Endothelial cell of umbilical vein (primary cell): Measurements from ENCODE around the gene TSR3. TPM values are rescaled to one million over a fixed set of nuclear protein-coding genes. Genes with fewer than 3 reads are reported as not detected.

Experiments
- BruUV-seq: library from RNA; stranded (reverse); fragments of 400-500 nt; replicated peaks from 2 replicates; lab custom pipeline; 2021; lab: Mats Ljungman, UMichigan
- CTCF ChIA-PET: fragments of 300-600, 350-600 bp; sonication (Branson Sonifier 250); formaldehyde crosslinking; loops from one replicate; lab custom pipeline; 2021; ENCODE audit warnings: antibody characterized with exemption, inconsistent platforms; lab: Charles Lee
- POLR2A ChIA-PET: fragments of 300-600, 350-600 bp; sonication (Branson Sonifier 250); formaldehyde crosslinking; loops from one replicate; lab custom pipeline; 2021; ENCODE audit warnings: antibody characterized with exemption, inconsistent platforms; lab: Charles Lee
- DNase-seq: peaks from one replicate; pipeline ENCODE4 v3.0.0-alpha.2; 2011; ENCODE audit warnings: low read depth, low spot score
- FAIRE-seq: peaks from 2 replicates; lab custom pipeline; 2011; peaks lifted over from hg19 to GRCh38; lab: Jason Lieb, UNC
- H2AFZ ChIP-seq: 2 replicates; pipeline ENCODE4 v1.6.0; 2012; ENCODE audit warnings: low read depth, low read length, control low read depth, inconsistent platforms
- H3K27ac ChIP-seq: 2 replicates; pipeline ENCODE4 v1.5.1; 2011; ENCODE audit warnings: low read depth, mild to moderate bottlenecking, control low read depth, low read length, moderate library complexity; ENCODE audit not compliant: insufficient read depth
- H3K27me3 ChIP-seq, 2 experiments: 2 replicates each; pipeline versions ENCODE4 v1.6.0 to v1.6.1; 2011; ENCODE audit warnings: low read length in 2 of 2, mixed read lengths in 1 of 2; ENCODE audit not compliant: control insufficient read depth in 2 of 2, insufficient read depth in 2 of 2
- H3K36me3 ChIP-seq, 2 experiments: 2 replicates in 1 of 2; 3 replicates in 1 of 2; pipeline ENCODE4 v1.5.1; 2011; ENCODE audit warnings: low read length in 2 of 2, mild to moderate bottlenecking in 1 of 2, moderate library complexity in 1 of 2; ENCODE audit not compliant: control insufficient read depth in 2 of 2, insufficient read depth in 2 of 2; ENCODE audit errors: extremely low read depth in 1 of 2
- H3K4me1 ChIP-seq: 3 replicates; pipeline ENCODE4 v1.5.1; 2011; ENCODE audit warnings: mild to moderate bottlenecking, low read length; ENCODE audit not compliant: control insufficient read depth, insufficient read depth; ENCODE audit errors: extremely low read depth
- H3K4me2 ChIP-seq: 2 replicates; pipeline ENCODE4 v1.6.1; 2011; ENCODE audit warnings: low read length, control low read depth, mixed read lengths; ENCODE audit not compliant: insufficient read depth
- H3K4me3 ChIP-seq, 3 experiments: fragments of 200-600 bp in 1 of 3; sonication (generic), shearing (Covaris generic) in 1 of 3; replicated peaks in 1 of 3; 2 replicates each; pipeline ENCODE4 v1.5.1; 2011 to 2016; ENCODE audit warnings: control low read depth in 3 of 3, low read length in 3 of 3, mild to moderate bottlenecking in 2 of 3, inconsistent platforms in 1 of 3, low read depth in 1 of 3, moderate library complexity in 1 of 3; ENCODE audit not compliant: insufficient read depth in 1 of 3
- H3K79me2 ChIP-seq: 2 replicates; pipeline ENCODE4 v1.6.0; 2012; ENCODE audit warnings: low read length, inconsistent platforms; ENCODE audit not compliant: control insufficient read depth, insufficient read depth
- H3K9ac ChIP-seq: replicated peaks from 2 replicates; pipeline ENCODE3; 2011; ENCODE audit warnings: low read length, control low read depth; ENCODE audit not compliant: insufficient read depth; ENCODE audit errors: extremely low read depth
- H3K9me1 ChIP-seq: replicated peaks from 3 replicates; pipeline ENCODE4 v1.6.0; 2011; ENCODE audit warnings: mild to moderate bottlenecking, low read length; ENCODE audit not compliant: control insufficient read depth, insufficient read depth; ENCODE audit errors: extremely low read depth
- H3K9me3 ChIP-seq: replicated peaks from 2 replicates; pipeline ENCODE4 v1.5.1; 2012; ENCODE audit warnings: low read length, inconsistent platforms; ENCODE audit not compliant: control insufficient read depth, insufficient read depth
- H4K20me1 ChIP-seq: replicated peaks from 2 replicates; pipeline ENCODE3; 2011; ENCODE audit warnings: mild to moderate bottlenecking, low read length; ENCODE audit not compliant: control insufficient read depth, insufficient read depth; ENCODE audit errors: extremely low read depth
- EZH2 ChIP-seq: IDR thresholded peaks from 2 replicates; pipeline ENCODE4 v1.6.1; 2012; ENCODE audit warnings: borderline replicate concordance, low read depth, mild to moderate bottlenecking, moderate library complexity, low read length, inconsistent platforms; ENCODE audit not compliant: severe bottlenecking
- FOS ChIP-seq: IDR thresholded peaks from 2 replicates; pipeline ENCODE4 v1.6.1; 2011; ENCODE audit warnings: mild to moderate bottlenecking, low read length, moderate library complexity, borderline replicate concordance; ENCODE audit not compliant: insufficient read depth
- GATA2 ChIP-seq: IDR thresholded peaks from 2 replicates; pipeline ENCODE4 v1.7.0; 2011; ENCODE audit warnings: low read depth, mild to moderate bottlenecking, moderate library complexity, mixed read lengths, low read length; ENCODE audit not compliant: insufficient read length, insufficient read depth
- JUN ChIP-seq: IDR thresholded peaks from 2 replicates; pipeline ENCODE4 v1.6.1; 2011; ENCODE audit warnings: borderline replicate concordance, low read depth; ENCODE audit not compliant: insufficient read length, insufficient read depth
- MYC ChIP-seq: IDR thresholded peaks from one replicate; pipeline ENCODE4 v1.6.1; 2011; ENCODE audit warnings: mild to moderate bottlenecking, low read depth, low read length
- POLR2A ChIP-seq: IDR thresholded peaks from 2 replicates; pipeline ENCODE4 v1.6.1; 2012; ENCODE audit warnings: low read depth, mild to moderate bottlenecking, control low read depth, low read length
- POLR2AphosphoS5 ChIP-seq: IDR thresholded peaks from 2 replicates; pipeline ENCODE4 v1.6.1; 2012; ENCODE audit warnings: low read depth, mild to moderate bottlenecking, control low read depth, low read length, moderate library complexity; ENCODE audit not compliant: insufficient read depth
- dilution Hi-C: fragments of 300-500 bp; cut with MboI; formaldehyde crosslinking; loops from one replicate; pipeline ENCODE4 v1.15.0; 2019; ENCODE audit warnings: low sequenced_read_pairs; ENCODE audit not compliant: extremely low pct_ligation_motif_present
- intact Hi-C: fragments of 100-400 bp; cut with micrococcal nuclease; formaldehyde crosslinking; loops from one replicate; pipeline ENCODE4 v1.10.0; 2022
- polyA plus RNA-seq, 4 experiments: library from polyadenylated mRNA; depleted of rRNA in 3 of 4; stranded (reverse) in 3 of 4; unstranded in 1 of 4; fragments of >200 nt; gene quantifications; 2 replicates each; pipeline versions ENCODE4 v1.2.1 to v1.2.3, GENCODE V29; 2011 to 2012; ENCODE audit warnings: missing spikeins in 1 of 4
- total RNA-seq: library from RNA; stranded (reverse); gene quantifications from 2 replicates; pipeline ENCODE4 v1.2.3, GENCODE V29; 2021
- TF ChIP-seq, protein P1 (sequence below): IDR thresholded peaks from 2 replicates; pipeline ENCODE4 v1.6.1; 2011; ENCODE audit not compliant: insufficient read depth, insufficient read length
- TF ChIP-seq, protein P2 (sequence below), 2 donors: IDR thresholded peaks; 1 replicate in 1 of 2; 2 replicates in 1 of 2; pipeline ENCODE4 v1.5.1; 2011; ENCODE audit warnings: low read length in 2 of 2, mild to moderate bottlenecking in 2 of 2, moderate library complexity in 2 of 2, control low read depth in 1 of 2, inconsistent platforms in 1 of 2, low read depth in 1 of 2; ENCODE audit not compliant: insufficient read depth in 1 of 2; ENCODE audit errors: extremely low read depth in 1 of 2

TSR3 gene
- total and polyA plus RNA-seq, 2 donors (not counting 3 experiments of a cell fraction or from before 2014, with no cell fraction given) = 65.4 to 82.7 TPM

DNA sequence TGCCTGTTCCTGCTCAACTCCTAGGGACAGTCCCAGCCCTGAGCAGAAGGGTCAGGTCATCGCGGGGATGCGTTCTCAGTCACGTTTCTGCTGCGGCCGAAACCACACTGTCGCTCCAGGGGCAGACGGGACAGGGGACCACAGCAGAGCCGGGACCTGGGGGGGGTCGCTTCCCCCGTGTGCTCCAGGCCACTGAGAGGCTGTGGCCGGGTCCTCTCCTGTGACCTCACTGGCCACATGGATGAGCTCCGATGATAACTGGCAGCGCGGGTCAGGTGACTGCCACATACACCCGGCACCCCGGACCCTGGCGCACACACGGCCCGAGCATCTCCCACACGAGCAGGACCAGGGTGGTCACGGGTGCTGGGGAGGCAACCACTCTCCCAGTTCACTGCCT lies 12.8 kb upstream of the TSR3 start:
- no peaks in the 10 kb centered on the region for H4K20me1 ChIP-seq
- BruUV-seq = no TSS peak
- peaks cover 14 to 41% of the 10 kb centered on the region in 2 experiments for H3K36me3 ChIP-seq
- FAIRE-seq (no peak), DNase-seq (no peak)
- no peaks in the 10 kb centered on the region for H3K4me1 ChIP-seq
- H3K27me3 ChIP-seq = no peaks in the 10 kb centered on the region
- H3K27ac ChIP-seq = no peak overlapping the region
- H3K9ac ChIP-seq = no peak overlapping the region
- CTCF ChIA-PET = interaction anchor here (1.1 to 3.1 kb wide), 13 partner anchors 9 to 48 kb away, joined by 3 to 24 read pairs (median 4); no protein-coding TSS in a partner anchor
- peaks cover 10% of the 10 kb centered on the region for H3K79me2 ChIP-seq
- no peaks in the 10 kb centered on the region for H3K9me1 ChIP-seq
- H3K9me3 ChIP-seq = no peaks in the 10 kb centered on the region
- POLR2A ChIA-PET = interaction anchor here (0.6 kb wide), 1 partner anchor 1874 kb away, joined by 3 read pairs; no protein-coding TSS in a partner anchor
- dilution Hi-C loops = no loop called here
- no peak overlapping the region for H3K4me2 ChIP-seq
- no peak for TF ChIP-seq JUN
- TF ChIP-seq FOS = no peak
- TF ChIP-seq, protein P1, sequence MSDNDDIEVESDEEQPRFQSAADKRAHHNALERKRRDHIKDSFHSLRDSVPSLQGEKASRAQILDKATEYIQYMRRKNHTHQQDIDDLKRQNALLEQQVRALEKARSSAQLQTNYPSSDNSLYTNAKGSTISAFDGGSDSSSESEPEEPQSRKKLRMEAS = no peak
- no peak for TF ChIP-seq POLR2A
- no peak for TF ChIP-seq POLR2AphosphoS5
- TF ChIP-seq EZH2 = no peak
- no peak for TF ChIP-seq GATA2
- TF ChIP-seq, protein P2, sequence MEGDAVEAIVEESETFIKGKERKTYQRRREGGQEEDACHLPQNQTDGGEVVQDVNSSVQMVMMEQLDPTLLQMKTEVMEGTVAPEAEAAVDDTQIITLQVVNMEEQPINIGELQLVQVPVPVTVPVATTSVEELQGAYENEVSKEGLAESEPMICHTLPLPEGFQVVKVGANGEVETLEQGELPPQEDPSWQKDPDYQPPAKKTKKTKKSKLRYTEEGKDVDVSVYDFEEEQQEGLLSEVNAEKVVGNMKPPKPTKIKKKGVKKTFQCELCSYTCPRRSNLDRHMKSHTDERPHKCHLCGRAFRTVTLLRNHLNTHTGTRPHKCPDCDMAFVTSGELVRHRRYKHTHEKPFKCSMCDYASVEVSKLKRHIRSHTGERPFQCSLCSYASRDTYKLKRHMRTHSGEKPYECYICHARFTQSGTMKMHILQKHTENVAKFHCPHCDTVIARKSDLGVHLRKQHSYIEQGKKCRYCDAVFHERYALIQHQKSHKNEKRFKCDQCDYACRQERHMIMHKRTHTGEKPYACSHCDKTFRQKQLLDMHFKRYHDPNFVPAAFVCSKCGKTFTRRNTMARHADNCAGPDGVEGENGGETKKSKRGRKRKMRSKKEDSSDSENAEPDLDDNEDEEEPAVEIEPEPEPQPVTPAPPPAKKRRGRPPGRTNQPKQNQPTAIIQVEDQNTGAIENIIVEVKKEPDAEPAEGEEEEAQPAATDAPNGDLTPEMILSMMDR (IDR thresholded peaks at IDR 0.05; ENCODE audit: extremely low read depth in 1 of 2, insufficient read depth in 1 of 2, low read depth in 1 of 2, low read length in 2 of 2) = no peak
- no peak for TF ChIP-seq MYC
- no peak overlapping the region for H2AFZ ChIP-seq
- intact Hi-C loops = no loop called here
- H3K4me3 ChIP-seq = no peak overlapping the region
